Inflammatory macrophage treated with lipopolysaccharide for 4 hours (primary cell): ENCODE data around the gene DAGLA.

Experiments
- DNase-seq: peaks from one replicate; pipeline ENCODE4 v3.0.0-alpha.2; 2020

DAGLA gene

GRCh38 chr11:61712846-61713245, 32.7 kb downstream of the DAGLA start:
- DNase-seq, result peak; percentile 41

GRCh38 chr11:61713464-61713863, 33.3 kb downstream of the DAGLA start:
- DNase-seq, result no peak

GRCh38 chr11:61713906-61714305, 33.7 kb downstream of the DAGLA start:
- peak; percentile 61 for DNase-seq

DNA sequence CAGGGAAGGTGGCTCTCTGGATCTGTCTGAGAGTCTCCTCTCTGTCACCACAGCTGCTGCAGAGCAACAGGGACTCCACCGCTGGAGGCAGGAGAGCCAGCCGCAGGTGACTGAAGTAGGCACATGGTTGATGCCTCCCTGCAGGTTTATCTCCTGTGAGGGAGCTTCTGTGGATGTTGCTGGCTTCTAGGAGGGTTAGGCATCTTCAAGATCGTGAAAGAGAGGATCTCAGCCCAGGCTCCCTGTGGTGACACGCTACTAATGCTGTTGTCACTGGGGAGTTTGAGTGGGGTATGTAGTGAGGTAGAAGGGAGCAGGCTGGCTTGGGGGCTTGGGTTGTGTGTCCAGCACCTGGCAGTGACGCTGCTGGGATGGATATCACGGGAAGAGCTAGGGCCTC, 34.1 kb downstream of the DAGLA start:
- DNase-seq, result no peak

- DNase-seq, result no peak
These were observed 34.7 kb downstream of the DAGLA start for GRCh38 chr11:61714916-61715315.

DNA sequence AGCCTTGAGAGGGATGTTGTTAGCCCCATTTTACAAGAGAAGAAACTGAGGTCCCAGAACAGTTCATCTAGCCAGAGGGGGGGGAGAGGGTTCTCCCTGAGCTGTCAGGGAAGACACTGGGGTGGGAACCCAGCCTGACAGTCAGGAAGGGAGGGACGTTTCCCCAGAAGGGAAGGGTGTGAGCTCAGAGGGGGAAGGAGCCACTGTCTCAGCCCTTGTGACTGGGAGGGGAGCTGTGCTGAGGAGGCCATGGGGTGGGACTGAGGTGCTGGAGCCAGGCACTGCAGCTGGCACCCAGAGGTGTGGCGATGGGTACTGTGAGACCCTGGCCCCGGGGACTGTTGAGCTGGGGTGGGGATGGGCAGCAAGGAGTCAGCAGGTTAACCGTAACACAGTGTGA, 35.7 kb downstream of the DAGLA start:
- peak; percentile 64 for DNase-seq

DNA sequence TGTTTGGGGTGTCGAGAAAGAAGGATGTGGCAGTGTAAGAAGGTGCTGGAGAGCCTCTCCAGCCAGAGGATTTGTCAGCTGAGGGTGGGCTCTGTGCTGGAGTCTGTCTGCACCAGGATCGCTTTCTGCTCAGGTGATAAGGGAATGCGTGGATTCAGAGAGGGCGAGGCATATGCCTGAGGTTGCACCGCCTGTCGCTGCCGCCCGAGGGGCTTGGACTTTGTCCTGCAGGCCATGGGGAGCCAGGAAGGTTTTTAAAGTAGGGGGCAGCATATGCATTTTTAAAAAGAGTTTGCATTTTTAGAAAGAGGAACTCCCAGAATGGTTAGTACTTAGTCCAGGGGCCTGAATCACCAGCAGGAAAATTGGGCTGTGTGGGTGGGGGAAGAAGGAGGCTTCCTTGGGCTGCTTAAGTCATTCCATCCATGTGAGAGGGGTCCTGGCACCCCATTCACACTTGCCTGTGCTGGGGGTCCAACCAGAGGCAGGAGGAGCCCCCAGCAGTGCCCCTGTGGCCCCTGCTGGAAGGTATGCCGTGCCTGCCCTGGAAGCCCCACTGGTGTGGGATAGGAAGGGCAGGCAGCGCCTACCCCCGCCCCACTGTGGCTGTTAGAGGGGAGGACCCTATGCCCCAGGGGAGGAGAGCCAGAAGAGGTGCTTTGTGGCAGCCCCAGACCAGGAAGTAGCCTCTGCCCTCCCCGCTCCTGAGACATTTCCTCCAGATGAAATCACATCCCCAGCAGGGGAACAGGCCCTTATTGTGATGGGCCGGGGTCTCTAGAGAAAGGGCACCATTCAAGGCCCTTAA, 36.5 kb downstream of the DAGLA start:
- peak; percentile 84 for DNase-seq

DNA sequence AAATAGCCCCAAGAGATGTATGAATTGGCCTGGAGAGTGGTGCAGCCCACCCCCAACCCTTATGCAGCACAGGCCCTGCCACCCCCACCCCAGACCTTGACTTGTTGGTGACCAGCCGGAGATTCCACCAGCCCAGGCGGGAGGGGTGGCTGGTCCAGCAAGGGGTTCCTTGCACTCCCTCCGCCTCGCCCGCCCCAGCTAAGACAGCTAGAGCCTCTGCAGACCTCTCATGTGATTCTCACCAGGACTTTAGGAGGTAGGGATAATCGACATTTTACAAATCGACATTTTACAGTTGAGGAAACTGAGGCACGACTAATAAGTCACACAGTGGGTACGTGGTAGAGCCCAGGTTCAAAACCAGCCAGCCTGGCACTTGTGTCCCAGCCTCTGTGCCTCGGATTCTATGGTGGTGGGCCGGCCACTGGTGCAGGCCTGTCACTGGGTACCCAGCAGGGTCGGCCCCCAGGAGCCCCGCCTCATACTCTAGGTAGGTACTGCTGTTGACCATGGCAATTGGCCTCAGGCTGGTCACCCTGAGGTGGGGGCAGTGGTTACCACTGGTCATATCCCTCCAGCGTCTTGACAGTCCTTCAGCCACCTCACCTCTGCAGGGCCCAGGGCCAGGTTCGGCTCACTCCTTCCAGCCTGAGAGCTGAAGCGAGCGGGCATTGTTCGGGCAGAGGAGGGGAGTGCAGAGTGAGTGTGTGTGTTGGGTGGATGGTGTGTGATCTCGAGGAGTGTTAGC, 37.3 kb downstream of the DAGLA start:
- DNase-seq, result no peak

- DNase-seq, result no peak
These were observed 37.9 kb downstream of the DAGLA start for GRCh38 chr11:61718046-61718531.

DNA sequence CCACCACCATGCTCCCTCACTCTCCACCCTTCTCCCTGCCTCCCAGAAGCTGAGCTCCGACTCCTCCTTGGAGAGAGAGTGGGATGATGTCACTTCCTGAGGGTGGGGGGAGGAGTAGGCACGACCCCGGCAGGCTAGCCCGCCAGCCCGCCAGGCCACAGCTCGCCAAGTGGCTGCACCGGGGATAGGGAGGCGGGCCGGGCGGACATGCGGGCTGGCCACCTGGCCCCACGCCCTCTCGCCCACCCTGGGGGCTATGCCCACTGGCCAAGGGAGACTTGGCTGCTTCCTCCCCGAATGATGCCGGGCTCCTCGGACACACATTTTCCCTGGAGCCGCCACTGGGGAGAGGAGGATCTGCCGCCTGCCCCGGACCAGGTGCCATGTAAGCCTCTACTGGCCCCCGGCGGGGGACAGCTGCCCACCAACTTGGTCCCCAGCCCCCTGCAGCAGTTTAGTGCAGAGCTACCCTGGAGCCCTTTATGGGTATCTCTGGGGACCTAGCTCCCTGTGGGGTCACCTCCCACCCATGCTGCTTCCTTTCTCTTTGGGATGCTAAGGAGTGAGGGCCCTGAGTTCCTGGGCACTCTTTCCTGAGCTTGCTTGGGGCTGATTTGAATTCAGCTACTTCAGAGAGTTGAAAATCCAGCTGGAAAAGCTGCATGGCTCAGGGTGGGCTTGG, 38.6 kb downstream of the DAGLA start:
- no peak for DNase-seq

DNA sequence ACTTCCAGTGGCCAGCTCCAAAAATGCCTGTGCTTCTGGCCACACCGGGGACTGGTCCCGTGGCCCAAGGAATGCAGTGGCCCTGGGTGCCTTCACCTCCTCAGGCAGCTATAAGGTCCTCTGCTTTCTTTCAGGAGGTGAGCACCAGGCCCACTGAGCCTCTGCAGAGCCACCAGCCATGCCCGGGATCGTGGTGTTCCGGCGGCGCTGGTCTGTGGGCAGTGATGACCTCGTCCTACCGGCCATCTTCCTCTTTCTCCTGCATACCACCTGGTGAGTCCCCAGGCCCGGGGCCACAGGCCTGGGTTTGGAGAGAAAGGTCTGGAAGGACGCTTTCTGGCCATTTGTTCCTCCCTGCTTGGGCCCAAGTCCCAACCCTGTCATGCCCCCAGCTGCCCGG, 39.8 kb downstream of the DAGLA start:
- no peak for DNase-seq

DNA sequence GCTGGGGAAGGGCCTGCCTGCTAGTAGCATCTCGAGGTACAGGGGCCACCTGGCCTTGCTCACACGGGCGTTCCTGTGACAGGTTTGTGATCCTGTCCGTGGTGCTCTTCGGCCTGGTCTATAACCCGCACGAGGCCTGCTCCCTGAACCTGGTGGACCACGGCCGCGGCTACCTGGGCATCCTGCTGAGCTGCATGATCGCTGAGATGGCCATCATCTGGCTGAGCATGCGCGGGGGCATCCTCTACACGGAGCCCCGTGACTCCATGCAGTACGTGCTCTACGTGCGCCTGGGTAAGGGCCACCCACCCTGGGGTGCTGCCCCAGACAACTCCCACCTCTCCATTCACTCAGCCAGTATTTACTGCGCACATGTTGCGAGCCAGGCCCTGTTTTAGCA, 40.4 kb downstream of the DAGLA start:
- no peak for DNase-seq

DNA sequence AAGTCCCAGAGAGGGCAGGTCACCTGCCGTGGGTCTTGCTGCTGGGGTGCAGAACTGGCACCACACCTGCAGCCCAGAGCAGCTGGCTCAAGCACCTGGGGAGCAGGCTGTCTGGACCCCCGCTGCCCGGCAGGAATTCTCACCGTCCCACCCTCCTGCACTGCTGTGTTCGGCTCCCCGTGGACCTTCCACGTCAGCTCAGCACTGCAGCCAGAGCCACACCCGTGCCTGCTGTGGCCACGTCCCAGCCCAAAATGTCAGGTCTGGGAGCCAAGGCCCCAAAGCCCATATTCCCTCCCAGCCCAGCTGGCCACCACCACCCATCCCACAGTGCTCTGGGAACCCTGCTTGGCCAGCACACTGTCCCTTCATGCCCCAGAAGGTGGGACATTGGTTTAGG, 44.2 kb downstream of the DAGLA start:
- DNase-seq, result no peak

GRCh38 chr11:61725781-61726231, 45.6 kb downstream of the DAGLA start:
- DNase-seq, result no peak

DNA sequence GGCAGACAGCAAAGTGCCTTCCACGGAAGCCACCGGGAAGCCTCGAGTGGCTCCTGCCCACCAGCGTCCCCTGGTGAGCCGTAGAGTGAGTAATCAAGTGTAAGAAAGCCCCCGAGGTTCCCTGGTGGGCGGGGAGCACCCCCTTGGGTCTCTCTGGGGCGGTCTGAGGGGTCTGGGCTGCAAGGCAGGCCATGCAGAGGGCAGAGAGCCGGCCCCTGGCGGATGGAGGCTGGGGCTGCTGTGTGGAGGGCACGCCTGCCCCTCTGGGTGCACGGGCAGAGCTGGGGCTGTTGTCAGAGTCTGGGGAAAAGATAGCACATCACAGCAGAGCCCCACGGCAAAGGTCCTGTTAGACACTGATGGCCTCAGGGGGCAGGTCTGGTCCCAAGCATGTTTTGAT, 46.6 kb downstream of the DAGLA start:
- DNase-seq, result no peak

GRCh38 chr11:61727401-61727811, 47.2 kb downstream of the DAGLA start:
- no peak for DNase-seq

DNA sequence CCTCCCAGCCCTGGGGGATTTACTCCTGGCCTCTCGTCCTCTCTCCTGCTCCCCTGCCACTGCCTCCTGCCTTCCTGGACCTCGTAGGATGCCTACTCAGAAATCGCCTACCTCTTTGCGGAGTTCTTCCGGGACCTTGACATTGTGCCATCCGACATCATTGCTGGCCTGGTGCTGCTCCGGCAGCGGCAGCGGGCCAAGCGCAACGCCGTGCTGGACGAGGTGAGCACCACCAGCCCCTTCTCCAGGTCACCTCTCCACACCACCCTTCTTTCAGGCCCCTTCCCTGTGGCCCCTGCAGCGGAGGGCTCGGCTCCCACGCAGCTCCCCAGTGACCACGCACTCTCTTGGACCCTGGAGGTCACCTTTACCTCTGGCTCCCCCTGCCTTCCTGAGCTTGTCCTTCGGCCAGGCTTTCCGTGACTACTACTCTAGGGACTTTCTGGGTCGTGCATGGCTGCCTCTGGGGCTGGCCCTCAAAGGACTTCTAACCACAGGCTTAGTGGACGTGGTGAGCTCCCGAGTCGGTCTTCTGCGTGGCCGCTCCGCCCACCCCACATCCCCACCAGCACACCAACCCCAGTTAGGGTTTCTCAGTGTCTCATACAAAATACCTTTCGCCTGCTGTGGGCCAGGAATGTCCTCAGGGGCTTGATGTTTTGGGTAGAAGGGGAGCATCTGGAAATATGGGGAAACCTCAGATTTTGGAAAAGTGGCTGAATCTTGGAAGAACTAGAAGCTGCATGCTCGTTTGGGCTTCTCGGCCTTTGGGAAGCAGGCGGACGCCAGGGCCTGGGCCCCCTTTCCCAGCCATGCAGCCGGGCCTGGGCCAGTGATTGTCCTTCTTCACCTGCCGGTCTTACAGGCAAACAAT, 48.1 kb downstream of the DAGLA start:
- no peak for DNase-seq

GRCh38 chr11:61728940-61729219, 48.7 kb downstream of the DAGLA start:
- no peak for DNase-seq

DNA sequence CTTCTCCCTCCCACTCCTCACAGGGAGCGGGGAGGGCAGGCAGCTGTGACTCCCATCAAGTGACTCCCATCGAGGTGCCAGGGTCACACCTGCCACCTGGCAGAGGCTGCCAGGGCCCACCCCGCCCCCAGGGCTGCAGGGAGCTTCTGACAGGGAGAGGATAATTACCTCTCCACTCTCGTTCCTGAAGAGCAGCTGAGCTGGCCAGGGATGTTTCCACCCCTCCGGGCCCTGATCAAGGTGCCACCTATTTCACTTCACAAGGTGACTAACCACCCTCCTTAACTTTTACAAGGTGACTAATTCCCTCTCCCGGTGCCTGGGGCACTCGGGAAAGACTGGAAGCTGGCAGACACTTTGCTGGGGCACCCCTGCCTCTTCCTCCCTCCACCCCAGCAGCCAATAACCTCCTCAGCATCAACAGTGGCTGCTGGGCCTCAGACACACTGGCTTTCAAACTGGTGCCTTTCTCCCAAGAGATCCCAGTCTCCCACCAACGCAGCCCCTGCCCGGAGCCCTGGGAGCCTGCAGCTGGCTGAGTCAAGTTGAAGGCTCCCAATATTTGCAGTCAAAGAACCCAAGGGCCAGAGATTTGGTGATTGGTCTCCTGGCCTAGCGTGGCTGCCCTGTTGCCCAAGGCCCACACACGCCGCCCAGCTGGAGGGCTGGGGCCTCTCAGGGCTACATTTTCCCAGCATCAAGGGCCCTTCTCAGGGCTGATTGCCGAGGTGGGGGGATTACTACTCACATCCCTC, 50.2 kb downstream of the DAGLA start:
- no peak for DNase-seq

GRCh38 chr11:61731211-61731951, 51.2 kb downstream of the DAGLA start:
- DNase-seq, result no peak

- no peak for DNase-seq
These were observed 51.9 kb downstream of the DAGLA start for GRCh38 chr11:61731952-61732675.
